Panc1 (cell line): ENCODE measurements around the gene CLTB.

ENCODE experiments used
- CTCF ChIP-seq: fragments of 450-650 bp; IDR thresholded peaks from 2 replicates; pipeline ENCODE4 v1.5.1; 2017; ENCODE audit warnings: mild to moderate bottlenecking
- REST ChIP-seq, 2 experiments: IDR thresholded peaks; 2 replicates each; pipeline ENCODE4 v1.6.1; 2011 to 2012; ENCODE audit warnings: low read depth in 2 of 2, control low read depth in 1 of 2, low read length in 1 of 2, mild to moderate bottlenecking in 1 of 2, moderate library complexity in 1 of 2; ENCODE audit not compliant: insufficient read depth in 1 of 2

GRCh38 chr5:176407456-176408251, 8.7 kb downstream of the CLTB start:
- TF ChIP-seq CTCF (no peak), REST (IDR thresholded peaks at IDR 0.05; ENCODE audit: insufficient read depth in 1 of 2, low read depth in 2 of 2, low read length in 1 of 2) (no peak)
